Left renal cortex interstitium (tissue), 4 donors: ENCODE measurements around the gene GABRB3. TPM values are rescaled to one million over a fixed set of nuclear protein-coding genes. Genes with fewer than 3 reads are reported as not detected.

ENCODE experiments used
- DNase-seq, 4 donors: peaks; one replicate each; pipeline ENCODE4 v3.0.0-alpha.2; 2013; ENCODE audit warnings: low read depth in 4 of 4, low spot score in 2 of 4, missing footprints in 1 of 4
- polyA plus RNA-seq, 4 donors: library from polyadenylated mRNA; unstranded; fragments of 120-200 nt; gene quantifications; one replicate each; pipeline ENCODE4 v1.2.1, GENCODE V29; 2013; ENCODE audit not compliant: insufficient read length in 4 of 4

GABRB3 gene
- polyA plus RNA-seq, 4 donors, result 5.7 to 7.8 (median 6.5) TPM

GRCh38 chr15:26682598-26683164 lies 90.2 kb downstream of the GABRB3 start:
- DNase-seq, result no peak

- no peak for DNase-seq
These were observed 92.9 kb downstream of the GABRB3 start for GRCh38 chr15:26679927-26680326.

- no peak for DNase-seq
These were observed 96.8 kb downstream of the GABRB3 start for GRCh38 chr15:26676115-26676514.

GRCh38 chr15:26674467-26674866 lies 98.4 kb downstream of the GABRB3 start:
- DNase-seq, result no peak

- DNase-seq, result no peak
These were observed 99.4 kb downstream of the GABRB3 start for GRCh38 chr15:26673445-26673844.

GRCh38 chr15:26670116-26670515 lies 102.8 kb downstream of the GABRB3 start:
- no peak for DNase-seq

- no peak for DNase-seq
These were observed 105.5 kb downstream of the GABRB3 start for GRCh38 chr15:26667222-26667988.

- peak in 1 of 4 donors; percentile 21 for DNase-seq
These were observed 106.7 kb downstream of the GABRB3 start for GRCh38 chr15:26665957-26666791.

- no peak for DNase-seq
These were observed 110.6 kb downstream of the GABRB3 start for GRCh38 chr15:26662283-26662682.

- no peak for DNase-seq
These were observed 111.1 kb downstream of the GABRB3 start for GRCh38 chr15:26661748-26662147.

GRCh38 chr15:26661107-26661506 lies 111.8 kb downstream of the GABRB3 start:
- DNase-seq, result no peak

GRCh38 chr15:26660241-26660640 lies 112.6 kb downstream of the GABRB3 start:
- no peak for DNase-seq

GRCh38 chr15:26658290-26658689 lies 114.6 kb downstream of the GABRB3 start:
- DNase-seq, result no peak

GRCh38 chr15:26656080-26656479 lies 116.8 kb downstream of the GABRB3 start:
- DNase-seq, result no peak

- no peak for DNase-seq
These were observed 121.0 kb downstream of the GABRB3 start for GRCh38 chr15:26651909-26652308.

- no peak for DNase-seq
These were observed 124.2 kb downstream of the GABRB3 start for GRCh38 chr15:26648676-26649075.

GRCh38 chr15:26644948-26645347 lies 127.9 kb downstream of the GABRB3 start:
- DNase-seq, result no peak

GRCh38 chr15:26641144-26641543 lies 131.7 kb downstream of the GABRB3 start:
- no peak for DNase-seq

- DNase-seq, result no peak
These were observed 132.3 kb downstream of the GABRB3 start for GRCh38 chr15:26640601-26641000.

- DNase-seq, result no peak
These were observed 132.9 kb downstream of the GABRB3 start for GRCh38 chr15:26639966-26640365.

GRCh38 chr15:26635614-26636013 lies 137.3 kb downstream of the GABRB3 start:
- no peak for DNase-seq
